H1 (cell line): Measurements from ENCODE around the gene NKAIN2. TPM values are rescaled to one million over a fixed set of nuclear protein-coding genes. Genes with fewer than 3 reads are reported as not detected.

ENCODE experiments used
- CHD7 ChIP-seq: fragments of 300-600 bp; sonication (generic); IDR thresholded peaks from 2 replicates; pipeline ENCODE4 v1.7.1; 2012; ENCODE audit warnings: low read length, moderate library complexity, mild to moderate bottlenecking, inconsistent platforms; ENCODE audit not compliant: insufficient replicate concordance
- TBP ChIP-seq: IDR thresholded peaks from 2 replicates; pipeline ENCODE4 v1.6.1; 2011; ENCODE audit warnings: low read depth, low read length, improper control_type of control experiment
- YY1 ChIP-seq: IDR thresholded peaks from 2 replicates; pipeline ENCODE4 v1.6.1; 2011; ENCODE audit warnings: low read depth, mild to moderate bottlenecking, low read length
- polyA plus RNA-seq, 7 experiments: library from polyadenylated mRNA; depleted of rRNA in 3 of 7; stranded (reverse) in 5 of 7; unstranded in 2 of 7; fragments of >200 nt in 5 of 7; fragments of 200-250 nt in 2 of 7; gene quantifications; 1 replicate in 5 of 7; 2 replicates in 1 of 7; 4 replicates in 1 of 7; pipeline versions ENCODE4 v1.2.1 to v1.2.3, GENCODE V29; 2011 to 2013; ENCODE audit warnings: missing spikeins in 2 of 7, mixed read lengths in 2 of 7
- total RNA-seq: library from RNA; stranded (reverse); fragmentation: NEBNext Ultra II Directional; extraction: Animal tissue kit (Norgen Biotek cat#: 25700); gene quantifications from 2 replicates; pipeline ENCODE4 v1.2.1, GENCODE V29; 2021

The NKAIN2 gene
- total and polyA plus RNA-seq, 2 of the 8 experiments (the other 6 are each of a cell fraction or from before 2014, with no cell fraction given): 0.20 to 0.34 TPM

- TF ChIP-seq CHD7 (no peak), TBP (no peak), YY1 (no peak)
- TF ChIP-seq, all 59 proteins: peak for 0
These were observed 937.7 kb downstream of the NKAIN2 start (continued) for GRCh38 chr6:124741341-124741740.
